SU-DHL-6 (cell line): ENCODE data around the gene SERAC1.

Experiments used
- H2AFZ ChIP-seq: fragments of 200-600 bp; sonication (generic); 2 replicates; pipeline ENCODE4 v1.6.1; 2014; ENCODE audit warnings: low read depth, mild to moderate bottlenecking, moderate library complexity, mixed read lengths, antibody characterized with exemption, low read length; ENCODE audit not compliant: severe bottlenecking
- H3F3A ChIP-seq: fragments of 200-600 bp; shearing (Covaris generic); 2 replicates; pipeline ENCODE4 v1.6.0; 2016; ENCODE audit warnings: antibody characterized with exemption, mild to moderate bottlenecking; ENCODE audit not compliant: insufficient read depth
- H3K27ac ChIP-seq: fragments of 200-600 bp; sonication (generic); 2 replicates; pipeline ENCODE4 v1.5.1; 2016; ENCODE audit warnings: low read depth, mild to moderate bottlenecking, low read length, moderate library complexity, mixed read lengths
- H3K27me3 ChIP-seq: fragments of 200-600 bp; sonication (generic), shearing (Covaris generic); 2 replicates; pipeline ENCODE4 v1.6.0; 2014; ENCODE audit warnings: mild to moderate bottlenecking, low read length
- H3K36me3 ChIP-seq: fragments of 200-600 bp; sonication (generic); 2 replicates; pipeline ENCODE4 v1.6.1; 2014; ENCODE audit warnings: mild to moderate bottlenecking, low read length, mixed read lengths
- H3K4me2 ChIP-seq: fragments of 300-600, 200-600 bp; shearing (Covaris generic), sonication (generic); 2 replicates; pipeline ENCODE4 v1.6.0; 2014; ENCODE audit warnings: low read length, low read depth, mild to moderate bottlenecking; ENCODE audit not compliant: poor library complexity, severe bottlenecking
- H3K4me3 ChIP-seq: fragments of 200-600 bp; sonication (generic); 2 replicates; pipeline ENCODE4 v1.5.1; 2014; ENCODE audit warnings: antibody characterized with exemption, low read length, mild to moderate bottlenecking, mixed read lengths; ENCODE audit not compliant: insufficient read depth, poor library complexity, severe bottlenecking
- H3K79me2 ChIP-seq: fragments of 200-600 bp; sonication (generic); 2 replicates; pipeline ENCODE4 v1.6.1; 2014; ENCODE audit warnings: mild to moderate bottlenecking, low read length, moderate library complexity; ENCODE audit not compliant: insufficient read depth
- H3K9ac ChIP-seq: fragments of 200-600 bp; sonication (generic); 2 replicates; pipeline ENCODE4 v1.7.0; 2014; ENCODE audit warnings: mild to moderate bottlenecking, low read length
- H3K9me2 ChIP-seq: fragments of 200-600 bp; sonication (generic); replicated peaks from 2 replicates; pipeline ENCODE4 v1.6.1; 2014; ENCODE audit warnings: low read length; ENCODE audit not compliant: insufficient read depth
- H3K9me3 ChIP-seq: fragments of 200-600 bp; sonication (generic); 2 replicates; pipeline ENCODE4 v1.6.1; 2014; ENCODE audit warnings: low read length, mixed read lengths; ENCODE audit not compliant: insufficient read depth
- H4K20me1 ChIP-seq: fragments of 200-600 bp; sonication (generic); 2 replicates; pipeline ENCODE4 v1.6.1; 2014; ENCODE audit warnings: low read depth, mild to moderate bottlenecking, antibody characterized with exemption, low read length, moderate library complexity, mixed read lengths
- EZH2phosphoT487 ChIP-seq: fragments of 200-600 bp; sonication (generic), shearing (Covaris generic); conservative IDR thresholded peaks from 2 replicates; pipeline ENCODE4 v1.6.1; 2018; ENCODE audit warnings: mild to moderate bottlenecking, antibody characterized with exemption, low read length, moderate library complexity, mixed read lengths
- TF ChIP-seq, protein P1 (sequence below): fragments of 200-600 bp; sonication (generic); IDR thresholded peaks from one replicate; pipeline ENCODE4 v1.5.1; 2017; ENCODE audit warnings: antibody characterized with exemption, mild to moderate bottlenecking, low read length, moderate library complexity; ENCODE audit not compliant: insufficient read depth, poor library complexity, severe bottlenecking

SERAC1 gene

DNA sequence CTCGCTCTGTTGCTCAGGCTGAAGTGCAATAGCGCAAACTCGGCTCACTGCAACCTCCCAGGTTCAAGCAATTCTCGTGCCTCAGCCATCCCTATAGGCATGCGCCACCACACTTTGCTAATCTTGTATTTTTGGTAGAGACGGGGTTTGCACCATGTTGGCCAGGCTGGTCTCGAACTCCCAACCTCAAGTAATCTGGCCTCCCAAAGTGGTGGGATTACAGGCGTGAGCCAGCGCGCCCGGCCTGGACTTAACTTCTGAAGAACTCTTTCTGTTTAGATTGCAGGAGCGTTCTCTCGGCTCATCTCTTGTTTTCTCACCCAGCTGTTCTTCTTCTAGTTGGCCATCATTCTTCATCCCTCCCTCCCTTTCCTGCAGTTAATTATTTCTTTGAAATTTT, 30.4 kb upstream of the SERAC1 start:
- no peak overlapping the region for H3K4me2 ChIP-seq
- no peak overlapping the region for H3K27ac ChIP-seq
- no peaks in the 10 kb centered on the region for H3K27me3 ChIP-seq
- H3K4me3 ChIP-seq: no peak overlapping the region
- TF ChIP-seq EZH2phosphoT487: no peak
- TF ChIP-seq, protein P1, sequence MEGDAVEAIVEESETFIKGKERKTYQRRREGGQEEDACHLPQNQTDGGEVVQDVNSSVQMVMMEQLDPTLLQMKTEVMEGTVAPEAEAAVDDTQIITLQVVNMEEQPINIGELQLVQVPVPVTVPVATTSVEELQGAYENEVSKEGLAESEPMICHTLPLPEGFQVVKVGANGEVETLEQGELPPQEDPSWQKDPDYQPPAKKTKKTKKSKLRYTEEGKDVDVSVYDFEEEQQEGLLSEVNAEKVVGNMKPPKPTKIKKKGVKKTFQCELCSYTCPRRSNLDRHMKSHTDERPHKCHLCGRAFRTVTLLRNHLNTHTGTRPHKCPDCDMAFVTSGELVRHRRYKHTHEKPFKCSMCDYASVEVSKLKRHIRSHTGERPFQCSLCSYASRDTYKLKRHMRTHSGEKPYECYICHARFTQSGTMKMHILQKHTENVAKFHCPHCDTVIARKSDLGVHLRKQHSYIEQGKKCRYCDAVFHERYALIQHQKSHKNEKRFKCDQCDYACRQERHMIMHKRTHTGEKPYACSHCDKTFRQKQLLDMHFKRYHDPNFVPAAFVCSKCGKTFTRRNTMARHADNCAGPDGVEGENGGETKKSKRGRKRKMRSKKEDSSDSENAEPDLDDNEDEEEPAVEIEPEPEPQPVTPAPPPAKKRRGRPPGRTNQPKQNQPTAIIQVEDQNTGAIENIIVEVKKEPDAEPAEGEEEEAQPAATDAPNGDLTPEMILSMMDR: no peak
- no peak overlapping the region for H2AFZ ChIP-seq
- H4K20me1 ChIP-seq: no peaks in the 10 kb centered on the region
- H3F3A ChIP-seq: no peaks in the 10 kb centered on the region
- no peaks in the 10 kb centered on the region for H3K79me2 ChIP-seq
- H3K36me3 ChIP-seq: no peaks in the 10 kb centered on the region
- H3K9me2 ChIP-seq: no peaks in the 10 kb centered on the region
- H3K9ac ChIP-seq: no peak overlapping the region
- H3K9me3 ChIP-seq: no peaks in the 10 kb centered on the region

GRCh38 chr6:158194487-158195280, 26.6 kb upstream of the SERAC1 start:
- no peaks in the 10 kb centered on the region for H3K9me2 ChIP-seq
- H3K4me3 ChIP-seq: no peak overlapping the region
- no peaks in the 10 kb centered on the region for H4K20me1 ChIP-seq
- no peaks in the 10 kb centered on the region for H3K79me2 ChIP-seq
- no peaks in the 10 kb centered on the region for H3K36me3 ChIP-seq
- no peaks in the 10 kb centered on the region for H3K27me3 ChIP-seq
- no peaks in the 10 kb centered on the region for H3F3A ChIP-seq
- no peak overlapping the region for H3K27ac ChIP-seq
- H3K9me3 ChIP-seq: no peaks in the 10 kb centered on the region
- TF ChIP-seq, protein P1: no peak
- TF ChIP-seq EZH2phosphoT487: no peak
- no peak overlapping the region for H3K4me2 ChIP-seq
- H3K9ac ChIP-seq: no peak overlapping the region
- no peak overlapping the region for H2AFZ ChIP-seq

DNA sequence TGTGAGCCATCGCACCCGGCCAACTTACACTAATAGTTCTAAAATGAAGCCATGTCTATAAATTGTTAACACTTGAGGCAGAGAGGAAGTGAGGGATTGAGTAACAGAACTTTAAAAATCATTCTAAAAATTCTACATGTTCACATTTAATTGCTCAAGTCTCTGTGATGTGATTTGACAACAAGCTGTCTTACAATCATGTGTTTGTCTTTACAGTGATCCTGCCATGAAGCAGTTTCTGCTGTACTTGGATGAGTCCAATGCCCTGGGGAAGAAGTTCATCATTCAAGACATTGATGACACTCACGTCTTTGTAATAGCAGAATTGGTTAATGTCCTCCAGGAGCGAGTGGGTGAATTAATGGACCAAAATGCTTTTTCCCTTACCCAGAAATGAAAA, 23.7 kb upstream of the SERAC1 start:
- Histone ChIP-seq H3K4me3 (no peak overlapping the region), H3K36me3 (no peaks in the 10 kb centered on the region), H2AFZ (no peak overlapping the region), H3K9me2 (no peaks in the 10 kb centered on the region), H3K9me3 (no peaks in the 10 kb centered on the region), H3F3A (no peaks in the 10 kb centered on the region), H3K79me2 (no peaks in the 10 kb centered on the region), H3K27ac (no peak overlapping the region), H3K27me3 (no peaks in the 10 kb centered on the region), H3K9ac (no peak overlapping the region), H3K4me2 (no peak overlapping the region), H4K20me1 (no peaks in the 10 kb centered on the region)
- TF ChIP-seq, protein P1: no peak
- TF ChIP-seq EZH2phosphoT487: no peak
